ENCODE results near the gene IQCN. TPM values are rescaled to one million over a fixed set of nuclear protein-coding genes. Genes with fewer than 3 reads are reported as not detected.
"Not testable (repeated sequence)": the region's sequence is repeated elsewhere in the genome, so short reads cannot be mapped to it uniquely, and the experiment has no call there.

IQCN gene
- total RNA-seq, 2 donors from 2014 or later: 8.7 to 29.2 TPM

DNA sequence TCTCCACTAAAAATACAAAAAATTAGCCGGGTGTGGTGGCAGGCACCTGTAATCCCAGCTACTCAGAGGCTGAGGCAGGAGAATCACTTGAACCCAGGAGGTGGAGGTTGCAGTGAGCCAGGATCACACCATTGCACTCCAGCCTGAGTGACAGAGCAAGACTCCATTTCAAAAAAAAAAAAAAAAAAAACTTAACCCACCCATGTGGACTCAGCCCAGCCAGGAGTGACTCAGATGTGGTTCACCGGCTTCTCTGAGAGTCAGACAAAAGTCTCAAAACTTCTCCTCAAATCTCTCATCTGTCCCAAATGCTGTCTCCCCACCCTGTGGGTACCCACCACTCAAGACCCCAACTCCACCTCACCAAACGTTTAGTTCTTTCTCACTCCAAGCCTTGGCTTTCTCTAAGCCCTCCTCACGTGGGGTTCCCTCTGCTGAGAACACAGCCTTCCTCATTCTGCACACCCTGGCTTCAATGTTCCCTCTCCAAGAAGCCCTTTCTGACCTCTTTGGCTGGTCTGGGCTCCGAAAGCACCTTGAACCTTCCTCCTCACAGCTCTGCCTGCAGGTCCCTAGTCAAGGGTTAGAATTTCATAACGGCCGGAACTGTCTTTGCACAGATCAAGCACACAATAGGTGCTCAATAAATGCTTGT, 59.3 kb downstream of the IQCN start:
- ATAC-seq (ENCODE audit: insufficient number of reproducible peaks, low FRiP score, low read depth): no peak
- H3K9me3 ChIP-seq: no peaks in the 10 kb centered on the region
- H3K27me3 ChIP-seq (replicated peaks; ENCODE audit: insufficient read depth): no peaks in the 10 kb centered on the region
- no peak for DNase-seq (ENCODE audit: low spot score)
- H3K36me3 ChIP-seq: no peaks in the 10 kb centered on the region
- TF ChIP-seq, protein P1, sequence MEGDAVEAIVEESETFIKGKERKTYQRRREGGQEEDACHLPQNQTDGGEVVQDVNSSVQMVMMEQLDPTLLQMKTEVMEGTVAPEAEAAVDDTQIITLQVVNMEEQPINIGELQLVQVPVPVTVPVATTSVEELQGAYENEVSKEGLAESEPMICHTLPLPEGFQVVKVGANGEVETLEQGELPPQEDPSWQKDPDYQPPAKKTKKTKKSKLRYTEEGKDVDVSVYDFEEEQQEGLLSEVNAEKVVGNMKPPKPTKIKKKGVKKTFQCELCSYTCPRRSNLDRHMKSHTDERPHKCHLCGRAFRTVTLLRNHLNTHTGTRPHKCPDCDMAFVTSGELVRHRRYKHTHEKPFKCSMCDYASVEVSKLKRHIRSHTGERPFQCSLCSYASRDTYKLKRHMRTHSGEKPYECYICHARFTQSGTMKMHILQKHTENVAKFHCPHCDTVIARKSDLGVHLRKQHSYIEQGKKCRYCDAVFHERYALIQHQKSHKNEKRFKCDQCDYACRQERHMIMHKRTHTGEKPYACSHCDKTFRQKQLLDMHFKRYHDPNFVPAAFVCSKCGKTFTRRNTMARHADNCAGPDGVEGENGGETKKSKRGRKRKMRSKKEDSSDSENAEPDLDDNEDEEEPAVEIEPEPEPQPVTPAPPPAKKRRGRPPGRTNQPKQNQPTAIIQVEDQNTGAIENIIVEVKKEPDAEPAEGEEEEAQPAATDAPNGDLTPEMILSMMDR (IDR thresholded peaks at IDR 0.05): no peak
- no peak overlapping the region for H3K27ac ChIP-seq
- H3K4me3 ChIP-seq: no peak overlapping the region
- no peaks in the 10 kb centered on the region for H3K4me1 ChIP-seq (ENCODE audit: control insufficient read depth in 1 of 2, low read depth in 2 of 2)

- H3K4me1 ChIP-seq (ENCODE audit: control insufficient read depth in 1 of 2, low read depth in 2 of 2): no peaks in the 10 kb centered on the region
- H3K27ac ChIP-seq: no peak overlapping the region
- ATAC-seq (ENCODE audit: insufficient number of reproducible peaks, low FRiP score, low read depth) (no peak), DNase-seq (ENCODE audit: low spot score) (no peak)
- no peaks in the 10 kb centered on the region for H3K36me3 ChIP-seq
- H3K27me3 ChIP-seq (replicated peaks; ENCODE audit: insufficient read depth): no peaks in the 10 kb centered on the region
- no peak overlapping the region for H3K4me3 ChIP-seq
- H3K9me3 ChIP-seq: no peaks in the 10 kb centered on the region
- TF ChIP-seq, protein P1 (IDR thresholded peaks at IDR 0.05): no peak
Measured at GRCh38 chr19:18211683-18212082, 62.6 kb downstream of the IQCN start.

DNA sequence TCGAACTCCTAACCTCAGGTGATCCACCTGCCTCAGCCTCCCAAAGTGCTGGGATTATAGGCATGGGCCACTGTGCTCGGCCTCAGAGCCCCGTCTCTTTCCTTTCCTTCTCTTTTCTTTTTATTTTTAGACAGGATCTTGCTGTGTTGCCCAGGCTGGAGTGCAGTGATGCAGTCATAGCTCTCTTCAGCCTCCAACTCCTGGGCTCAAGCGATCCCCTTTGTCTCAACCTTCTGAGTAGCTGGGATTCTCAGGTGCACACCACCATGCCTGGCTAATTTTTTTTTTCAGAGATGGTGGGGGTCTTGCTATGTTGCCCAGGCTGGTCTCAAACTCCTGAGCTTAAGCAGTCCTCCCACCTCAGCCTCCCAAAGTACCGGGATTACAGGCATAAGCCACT, 64.3 kb downstream of the IQCN start:
- DNase-seq (ENCODE audit: low spot score); H3K4me3 ChIP-seq; H3K9me3 ChIP-seq; H3K27ac ChIP-seq; H3K36me3 ChIP-seq; ATAC-seq (ENCODE audit: insufficient number of reproducible peaks, low FRiP score, low read depth); H3K4me1 ChIP-seq (ENCODE audit: control insufficient read depth in 1 of 2, low read depth in 2 of 2); H3K27me3 ChIP-seq (replicated peaks; ENCODE audit: insufficient read depth): not testable (repeated sequence)

- H3K4me3 ChIP-seq: no peak overlapping the region
- peaks cover 5 to 11% of the 10 kb centered on the region in 2 donors for H3K4me1 ChIP-seq (ENCODE audit: control insufficient read depth in 1 of 2, low read depth in 2 of 2)
- ATAC-seq (ENCODE audit: insufficient number of reproducible peaks, low FRiP score, low read depth) (no peak), DNase-seq (ENCODE audit: low spot score) (no peak)
- TF ChIP-seq, protein P1 (IDR thresholded peaks at IDR 0.05): peak; percentile 68
- H3K9me3 ChIP-seq: no peaks in the 10 kb centered on the region
- H3K36me3 ChIP-seq: no peaks in the 10 kb centered on the region
- H3K27ac ChIP-seq: no peak overlapping the region
- no peaks in the 10 kb centered on the region for H3K27me3 ChIP-seq (replicated peaks; ENCODE audit: insufficient read depth)
Measured at GRCh38 chr19:18208098-18208951, 65.9 kb downstream of the IQCN start.

Other genes starting within 250 kb of the IQCN start
- gene IL12RB1, start 187.5 kb downstream of the IQCN start, total RNA-seq: 1 to 10 TPM; 1.6 to 5.4 TPM
- gene MAST3, start 176.7 kb downstream of the IQCN start, total RNA-seq: 10 to 100 TPM; 18.7 to 27.8 TPM
- gene PIK3R2, start 121.3 kb downstream of the IQCN start, total RNA-seq: 10 to 100 TPM; 14.3 to 15.8 TPM
- 10 to 100 TPM; 59.4 to 72.3 TPM for gene IFI30, start 100.6 kb downstream of the IQCN start, total RNA-seq
- 10 to 100 TPM; 10.6 to 16.1 TPM for gene MPV17L2, start 81.2 kb downstream of the IQCN start, total RNA-seq
- gene RAB3A, start 70.4 kb downstream of the IQCN start, total RNA-seq: 1 to 10 TPM in 1 of 2 donors, not detected in 1; 1.9 TPM
- gene PDE4C, start 48.0 kb downstream of the IQCN start, total RNA-seq: under 1 TPM; 0.41 to 0.42 TPM
- gene JUND, start 7.2 kb upstream of the IQCN start, total RNA-seq: 100 to 1,000 TPM; 643 to 922 TPM
- gene LSM4, start 48.6 kb upstream of the IQCN start, total RNA-seq: 10 to 100 TPM; 74.8 to 90.2 TPM
- gene PGPEP1, start 66.1 kb upstream of the IQCN start, total RNA-seq: 10 to 100 TPM; 23.7 TPM
- gene GDF15, start 111.7 kb upstream of the IQCN start, total RNA-seq: 10 to 100 TPM in 1 of 2 donors, 1 to 10 TPM in 1; 2.3 to 25.5 TPM
- gene LRRC25, start 123.2 kb upstream of the IQCN start, total RNA-seq: 10 to 100 TPM; 18.7 to 30.3 TPM
- 10 to 100 TPM; 87.7 to 94.9 TPM for gene SSBP4, start 144.9 kb upstream of the IQCN start, total RNA-seq
- 100 to 1,000 TPM in 1 of 2 donors, 10 to 100 TPM in 1; 60.9 to 143 TPM for gene ISYNA1, start 163.7 kb upstream of the IQCN start, total RNA-seq
- gene ELL, start 247.6 kb upstream of the IQCN start, total RNA-seq: 10 to 100 TPM; 28.3 to 35.0 TPM

All from thoracic aorta (tissue), 2 donors.